GM19395 (cell line): ENCODE data around the gene TNFRSF9.
"Not testable (repeated sequence)": the region's sequence is repeated elsewhere in the genome, so short reads cannot be mapped to it uniquely, and the experiment has no call there.

ENCODE experiments used
- ATAC-seq: cut with Tn5 transposase; IDR thresholded peaks from one replicate; pipeline ENCODE4 v1.9.1; 2021; ENCODE audit warnings: mild to moderate bottlenecking, moderate library complexity; ENCODE audit not compliant: unreplicated experiment

The TNFRSF9 gene

DNA sequence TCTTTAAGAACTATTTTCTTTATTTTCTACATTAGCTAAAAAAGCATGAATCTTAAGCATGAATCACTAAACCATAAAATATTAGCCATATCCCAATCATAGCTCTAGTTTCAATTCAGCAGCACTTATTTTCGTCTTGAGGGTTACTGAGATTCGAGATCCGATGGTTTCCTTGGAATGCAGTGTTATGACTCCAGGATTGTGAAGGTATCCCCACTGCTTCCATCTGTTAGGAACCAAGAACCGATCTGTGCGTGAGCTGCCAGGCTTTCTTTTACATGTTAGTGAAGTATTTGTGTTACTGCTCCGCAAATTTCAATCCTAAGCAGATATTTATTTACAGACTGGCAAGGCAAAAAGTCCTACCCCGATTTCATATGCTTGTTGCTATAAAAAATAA is 18.8 kb downstream of the TNFRSF9 start:
- no peak for ATAC-seq

DNA sequence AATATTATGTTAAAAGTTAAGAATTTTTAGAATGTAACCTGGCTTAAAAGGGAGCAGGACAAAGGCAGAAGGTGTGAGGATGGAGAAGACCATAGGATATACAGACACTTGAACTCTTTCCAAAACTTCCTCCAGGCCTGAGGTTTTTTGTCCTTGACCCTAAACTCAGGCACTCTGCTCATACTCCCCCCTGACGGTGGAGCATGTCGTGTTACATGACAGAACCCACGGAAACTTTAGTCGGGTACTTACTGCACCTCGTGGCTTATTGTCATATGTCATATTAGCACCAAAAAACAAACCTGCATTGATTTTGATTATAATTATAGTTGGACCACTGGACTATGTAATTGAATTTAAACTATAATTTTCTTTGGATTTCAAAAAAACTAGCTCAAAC is 20.8 kb downstream of the TNFRSF9 start:
- no peak for ATAC-seq

DNA sequence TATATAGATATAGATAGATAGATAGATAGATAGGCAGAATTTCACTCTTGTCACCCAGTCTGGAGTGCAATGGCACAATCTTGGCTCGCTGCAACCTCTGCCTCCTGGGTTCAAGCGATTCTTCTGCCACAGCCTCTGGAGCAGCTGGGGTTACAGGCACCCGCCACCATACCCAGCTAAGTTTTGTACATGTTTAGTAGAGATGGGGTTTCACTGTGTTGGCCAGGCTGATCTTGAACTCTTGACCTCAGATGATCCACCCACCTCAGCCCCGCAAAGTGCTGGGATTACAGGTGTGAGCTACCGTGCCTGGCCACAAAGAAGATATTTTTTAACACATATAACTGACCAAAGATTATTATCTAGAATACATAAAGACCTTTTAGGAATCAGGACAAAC is 22.7 kb downstream of the TNFRSF9 start:
- not testable (repeated sequence) for ATAC-seq

DNA sequence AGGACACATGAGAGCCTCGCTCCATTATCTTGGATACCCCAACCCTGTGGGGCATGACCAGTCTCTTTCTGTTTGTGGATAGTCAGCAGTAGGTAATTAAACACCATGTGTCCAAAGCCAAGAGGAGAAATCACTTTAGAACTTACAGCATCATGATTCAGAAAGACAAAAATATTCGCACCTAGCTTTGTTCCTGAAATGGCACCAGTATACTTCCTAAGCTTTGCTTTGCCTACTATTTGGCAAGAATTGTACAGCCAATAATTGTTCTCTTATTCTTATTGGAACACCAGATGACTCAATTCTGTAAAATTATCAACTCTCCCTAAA is 24.2 kb downstream of the TNFRSF9 start:
- no peak for ATAC-seq

DNA sequence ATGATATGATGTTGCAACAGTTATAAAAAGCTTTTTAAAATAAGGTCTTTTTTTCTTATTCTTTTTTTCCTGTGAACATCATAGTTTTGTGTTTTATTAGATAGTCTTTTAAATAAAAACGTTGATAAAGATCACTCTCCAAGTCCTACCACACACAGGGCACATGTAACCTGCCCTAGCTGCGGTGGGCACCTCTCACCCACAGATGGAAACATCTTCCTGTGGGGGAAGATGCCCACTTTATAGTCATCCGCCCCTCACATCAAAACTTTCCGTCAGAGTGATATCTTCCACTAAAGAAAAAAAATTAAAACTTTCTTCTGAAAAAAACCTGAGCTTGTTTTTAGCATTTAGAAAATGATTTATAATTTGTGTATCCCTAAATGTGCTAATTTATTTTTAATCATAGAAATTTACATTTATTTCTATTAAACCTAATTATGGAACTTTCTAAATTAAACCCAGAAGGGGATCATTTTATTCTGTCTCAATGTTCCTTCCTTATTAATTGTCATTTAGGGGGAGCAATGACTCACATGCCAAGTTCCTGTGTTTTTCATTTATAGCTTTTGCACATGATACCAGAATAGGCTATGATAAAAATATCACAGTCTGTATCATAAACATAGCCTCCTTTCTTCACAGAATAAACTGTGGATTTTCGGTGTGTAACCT is 24.7 kb downstream of the TNFRSF9 start:
- no peak for ATAC-seq

DNA sequence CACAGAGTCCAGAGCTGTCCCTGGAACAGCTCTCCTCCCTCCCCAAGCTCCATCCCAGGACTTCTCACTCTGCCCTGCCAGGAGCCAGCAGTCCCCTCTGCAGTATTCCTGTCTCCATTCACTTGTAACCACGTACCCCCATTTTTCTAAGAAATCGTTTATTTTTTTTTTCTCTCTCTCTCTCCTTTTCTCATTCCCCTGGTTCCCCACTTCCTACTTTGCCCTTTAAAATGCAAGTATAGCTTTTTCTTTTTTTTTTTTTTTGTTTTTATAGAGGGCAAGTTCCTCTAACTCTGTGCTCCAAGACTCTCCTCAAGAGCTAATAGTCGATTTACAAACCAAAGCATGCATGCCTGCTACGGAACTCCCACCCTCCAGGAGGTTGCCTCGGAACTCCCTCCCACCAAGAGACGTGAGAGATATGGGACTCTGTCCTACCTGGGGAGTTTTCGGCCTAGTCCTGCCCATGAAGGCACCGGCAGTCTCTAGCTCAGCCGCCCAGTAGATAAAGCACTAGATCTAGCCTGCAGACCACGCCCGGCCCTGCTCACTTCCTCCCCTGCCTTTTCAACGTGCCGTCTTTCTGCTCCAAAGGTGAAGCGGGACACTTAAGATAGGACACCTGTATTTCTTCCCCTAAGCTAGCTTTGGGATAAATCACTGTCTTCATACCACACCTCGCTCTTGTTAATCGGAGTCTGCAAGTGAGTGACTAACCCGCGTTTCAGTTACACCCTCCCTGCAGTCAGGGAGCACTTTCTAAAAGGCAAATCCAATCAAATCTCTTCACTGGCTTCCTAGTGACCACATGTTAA is 27.7 kb downstream of the TNFRSF9 start:
- no peak for ATAC-seq

DNA sequence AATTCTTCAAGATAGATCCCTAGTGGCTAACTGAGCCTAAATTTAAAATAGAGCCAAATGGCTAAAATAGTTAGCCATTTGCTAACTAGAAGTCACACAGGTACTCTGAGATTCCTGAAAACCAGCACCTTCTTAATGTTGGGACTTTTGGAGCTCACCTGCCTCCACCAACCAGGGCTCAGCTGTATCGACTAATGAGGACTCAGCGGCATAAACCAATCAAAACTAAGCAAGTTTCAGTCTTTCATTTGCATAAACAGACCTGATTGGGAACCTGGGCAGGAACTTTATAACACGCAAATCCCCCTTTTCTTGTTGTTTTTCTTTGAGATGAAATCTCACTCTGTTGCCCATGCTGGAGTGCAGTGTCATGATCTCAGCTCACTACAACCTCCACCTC is 28.5 kb downstream of the TNFRSF9 start:
- no peak for ATAC-seq

DNA sequence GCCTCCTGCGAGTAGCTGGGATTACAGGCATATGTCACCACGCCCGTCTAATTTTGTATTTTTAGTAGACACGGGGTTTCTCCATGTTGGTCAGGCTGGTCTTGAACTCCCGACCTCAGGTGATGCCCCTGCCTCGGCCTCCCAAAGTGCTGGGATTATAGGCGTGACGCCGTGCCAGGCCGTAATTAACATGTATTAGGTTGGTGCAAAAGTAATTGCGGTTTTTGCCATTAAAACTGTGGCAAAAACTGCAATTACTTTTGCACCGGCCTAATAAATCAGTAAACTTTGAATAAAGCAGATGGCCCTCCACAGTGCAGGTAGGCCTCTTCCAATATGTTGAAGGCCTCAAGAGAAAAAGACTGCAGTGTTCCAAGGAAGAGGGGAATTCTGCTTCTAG is 35.4 kb downstream of the TNFRSF9 start:
- no peak for ATAC-seq

DNA sequence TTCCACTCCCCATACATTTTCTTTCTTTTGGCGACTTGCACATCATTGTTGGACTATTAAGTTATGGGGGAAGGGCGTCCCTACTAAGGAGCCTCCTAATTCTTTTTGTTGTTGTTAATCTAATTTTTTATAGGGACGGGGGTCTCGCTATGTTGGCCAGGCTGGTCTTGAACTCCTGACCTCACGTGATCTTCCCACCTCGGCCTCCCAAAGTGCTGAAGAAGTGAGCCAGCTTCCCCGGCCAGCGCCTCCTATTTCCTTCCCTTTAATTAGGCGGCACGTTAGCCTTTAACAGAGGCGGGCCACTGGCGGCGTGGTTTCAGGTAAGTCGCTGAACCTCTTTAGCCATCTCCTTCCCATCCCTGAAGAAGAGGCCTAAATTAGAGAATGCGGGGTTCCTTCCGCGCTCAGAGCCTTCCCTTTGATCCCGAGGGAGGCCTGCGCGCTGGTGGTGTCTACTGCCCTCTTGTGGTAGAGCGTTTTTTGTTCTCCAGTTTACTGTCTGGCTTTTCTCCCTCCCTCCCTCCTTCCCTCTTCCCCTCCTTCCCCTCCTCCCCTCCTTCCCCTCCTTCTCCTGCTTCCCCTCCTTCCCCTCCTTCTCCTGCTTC is 38.1 kb downstream of the TNFRSF9 start:
- no peak for ATAC-seq

DNA sequence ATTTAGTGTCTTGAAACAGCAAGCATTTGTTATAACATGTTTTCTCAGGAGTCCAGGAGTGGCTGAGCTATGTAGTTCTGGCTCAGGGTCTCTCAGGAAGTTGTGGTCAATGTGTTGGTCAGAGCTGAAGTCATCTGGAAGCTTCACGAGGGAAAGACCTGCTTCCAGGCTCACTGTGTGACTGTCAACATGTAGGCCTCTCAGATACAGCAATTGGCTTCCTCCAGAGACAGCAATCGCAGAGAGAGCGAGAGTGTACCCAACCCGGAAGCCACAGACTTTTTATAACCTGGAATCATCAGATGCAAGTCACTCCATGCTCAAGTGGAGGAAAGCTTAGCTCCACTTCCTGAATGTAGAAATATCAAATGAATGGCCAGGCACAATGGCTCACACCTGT is 40.9 kb downstream of the TNFRSF9 start:
- ATAC-seq: no peak

DNA sequence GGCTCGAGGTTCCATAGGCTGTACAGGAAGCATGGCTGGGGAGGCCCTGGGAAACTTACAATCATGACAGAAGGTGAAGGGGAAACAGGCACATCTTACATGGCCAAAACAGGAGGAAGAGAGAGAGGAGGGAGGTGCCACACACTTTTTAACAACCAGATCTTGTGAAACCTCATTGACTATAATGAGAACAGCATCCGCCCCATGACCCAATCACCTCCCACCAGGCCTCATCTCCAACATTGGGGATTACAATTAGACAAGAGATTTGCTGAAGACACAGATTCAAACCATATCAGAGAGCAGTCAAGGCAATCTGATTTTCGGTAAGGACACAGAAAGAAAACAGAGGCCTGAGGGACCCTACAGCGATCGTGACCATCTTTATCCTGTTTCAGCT is 41.7 kb downstream of the TNFRSF9 start:
- no peak for ATAC-seq

DNA sequence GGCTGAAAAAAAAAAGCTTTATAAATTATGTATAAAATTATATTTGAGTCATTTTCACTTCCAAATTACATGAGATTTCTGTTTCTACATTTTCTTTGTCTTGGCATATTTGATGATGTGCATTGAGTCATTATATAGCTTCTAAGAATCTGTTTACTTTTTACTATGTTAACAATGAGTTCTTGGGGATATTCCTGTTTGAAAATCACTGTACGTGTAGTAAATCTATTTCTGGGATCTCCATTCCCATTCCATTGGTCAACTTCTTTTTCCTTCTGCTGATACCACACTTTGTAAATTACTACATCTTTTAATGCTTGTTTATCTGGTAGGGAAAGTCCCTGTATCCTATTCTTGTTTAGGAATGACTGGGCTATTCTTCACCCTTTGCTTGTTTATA is 43.6 kb downstream of the TNFRSF9 start:
- no peak for ATAC-seq

DNA sequence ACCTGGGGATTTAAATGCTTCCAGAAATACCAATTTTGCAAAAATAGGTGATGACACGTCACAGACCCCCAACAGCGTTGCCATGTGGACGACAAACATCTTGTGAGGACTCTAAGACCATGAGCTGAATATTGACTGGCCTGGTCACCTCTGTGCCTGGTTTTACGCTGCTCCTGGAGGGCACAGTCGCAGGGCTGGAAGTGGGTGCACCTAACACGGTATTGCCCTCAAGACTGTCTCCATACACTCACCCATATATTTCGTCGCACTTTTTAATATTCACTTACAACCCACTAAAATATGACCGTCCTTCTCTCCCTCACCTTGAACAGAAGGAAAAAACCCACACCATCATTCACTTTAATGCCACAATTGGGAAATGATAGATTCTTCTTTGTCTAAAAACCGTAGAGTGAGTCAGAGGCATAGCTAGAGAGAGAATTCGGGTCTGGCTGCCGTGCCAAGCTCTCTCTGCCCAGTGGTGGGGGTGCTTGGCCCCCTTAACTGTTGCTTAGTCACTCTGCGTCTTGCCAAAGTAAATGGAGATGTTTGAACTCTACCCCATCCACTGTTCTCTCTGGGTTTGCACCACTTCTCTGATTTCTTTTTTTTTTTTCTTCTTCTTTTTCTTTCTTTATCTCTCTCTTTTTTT is 47.0 kb downstream of the TNFRSF9 start:
- no peak for ATAC-seq

DNA sequence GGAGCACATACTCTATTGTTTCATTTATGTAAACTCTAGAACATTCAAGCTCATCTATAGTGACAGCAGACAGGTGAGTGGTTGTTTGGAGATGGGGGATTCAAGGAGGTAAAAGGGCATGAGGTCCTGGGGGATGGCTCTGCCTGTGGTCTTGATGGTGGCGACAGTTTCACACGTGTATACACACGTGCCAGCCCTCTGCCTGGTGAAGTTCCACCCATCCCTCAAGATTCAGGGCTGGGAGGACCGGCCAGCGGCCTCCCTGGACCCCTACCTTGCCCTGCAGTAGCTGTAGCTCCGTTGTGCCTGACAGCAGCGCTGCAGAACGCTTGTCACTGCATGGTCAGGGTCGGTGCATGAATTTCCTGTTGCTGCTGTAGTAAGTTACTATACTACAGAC is 48.8 kb downstream of the TNFRSF9 start:
- ATAC-seq: no peak

DNA sequence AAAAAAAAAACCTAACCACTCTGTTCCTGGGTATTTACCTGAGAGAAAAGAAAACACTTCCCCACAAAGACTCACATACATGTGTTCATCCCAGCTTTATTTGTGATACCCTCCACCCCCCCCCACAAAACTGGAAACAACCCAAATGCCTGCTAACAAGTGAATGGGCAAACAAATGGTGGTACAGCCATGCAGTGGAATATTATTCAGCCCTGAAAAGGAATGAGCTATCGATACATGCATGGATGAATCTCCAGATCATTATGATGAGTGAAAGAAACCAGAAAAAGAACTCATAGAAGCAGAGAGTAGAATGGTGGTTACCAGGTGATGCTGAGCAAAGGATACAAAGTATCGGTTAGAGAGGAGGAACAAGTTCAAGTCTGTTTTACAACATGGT is 49.8 kb downstream of the TNFRSF9 start:
- ATAC-seq: no peak

DNA sequence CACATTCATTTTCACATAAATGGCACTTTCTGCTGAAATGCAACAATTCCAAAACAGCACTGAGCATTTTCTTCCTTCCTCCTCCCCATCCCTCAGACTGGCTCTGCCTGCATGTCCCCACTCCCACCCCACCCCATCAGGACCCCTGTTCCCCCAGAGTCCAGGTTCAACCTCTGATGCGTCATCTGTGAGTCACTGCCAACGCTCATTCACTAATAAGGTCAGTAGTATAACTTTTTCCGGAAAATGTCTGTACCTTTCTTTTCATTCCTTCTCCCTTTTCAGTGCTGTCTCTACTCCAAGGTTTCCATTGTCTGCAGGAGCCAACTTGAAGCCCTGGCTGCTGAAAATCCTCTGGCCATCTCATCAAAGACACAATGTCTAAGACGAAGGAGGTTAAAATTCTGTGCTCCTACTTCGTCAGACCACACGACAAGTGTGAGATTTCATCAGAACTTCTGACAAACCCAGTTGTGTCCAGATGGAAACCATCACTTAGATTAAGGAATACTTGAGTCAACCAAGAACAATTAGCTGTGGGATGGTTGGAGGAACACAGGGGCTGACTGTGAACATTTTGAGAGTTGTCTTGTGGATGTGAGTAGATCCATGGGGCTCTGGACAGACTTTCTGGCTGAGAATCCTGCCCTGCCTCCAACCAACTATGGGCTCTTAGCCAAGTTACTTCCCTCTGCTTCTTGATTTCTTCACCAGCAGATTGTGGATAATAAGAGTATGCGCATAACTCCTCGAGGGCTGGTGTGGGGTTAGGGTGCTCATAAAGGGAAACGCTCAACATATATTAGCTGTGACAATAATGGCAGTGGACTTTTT is 52.2 kb downstream of the TNFRSF9 start:
- ATAC-seq: no peak

DNA sequence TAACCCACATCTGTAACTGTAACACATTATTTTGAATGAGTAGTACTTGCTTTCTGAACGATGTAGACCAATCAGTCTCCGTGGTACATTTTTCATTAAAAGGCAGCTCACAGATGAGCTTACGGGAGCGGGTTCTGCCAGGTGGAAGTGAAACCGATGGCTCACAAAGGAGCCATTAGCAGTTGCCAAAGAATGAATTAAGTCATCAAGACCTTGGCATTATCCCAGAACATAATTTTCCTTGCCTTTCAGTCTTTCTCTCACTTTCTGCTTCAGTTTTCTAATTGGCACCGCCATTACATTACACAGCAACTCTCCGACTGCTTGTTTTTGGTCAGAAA is 54.3 kb downstream of the TNFRSF9 start:
- ATAC-seq: no peak

DNA sequence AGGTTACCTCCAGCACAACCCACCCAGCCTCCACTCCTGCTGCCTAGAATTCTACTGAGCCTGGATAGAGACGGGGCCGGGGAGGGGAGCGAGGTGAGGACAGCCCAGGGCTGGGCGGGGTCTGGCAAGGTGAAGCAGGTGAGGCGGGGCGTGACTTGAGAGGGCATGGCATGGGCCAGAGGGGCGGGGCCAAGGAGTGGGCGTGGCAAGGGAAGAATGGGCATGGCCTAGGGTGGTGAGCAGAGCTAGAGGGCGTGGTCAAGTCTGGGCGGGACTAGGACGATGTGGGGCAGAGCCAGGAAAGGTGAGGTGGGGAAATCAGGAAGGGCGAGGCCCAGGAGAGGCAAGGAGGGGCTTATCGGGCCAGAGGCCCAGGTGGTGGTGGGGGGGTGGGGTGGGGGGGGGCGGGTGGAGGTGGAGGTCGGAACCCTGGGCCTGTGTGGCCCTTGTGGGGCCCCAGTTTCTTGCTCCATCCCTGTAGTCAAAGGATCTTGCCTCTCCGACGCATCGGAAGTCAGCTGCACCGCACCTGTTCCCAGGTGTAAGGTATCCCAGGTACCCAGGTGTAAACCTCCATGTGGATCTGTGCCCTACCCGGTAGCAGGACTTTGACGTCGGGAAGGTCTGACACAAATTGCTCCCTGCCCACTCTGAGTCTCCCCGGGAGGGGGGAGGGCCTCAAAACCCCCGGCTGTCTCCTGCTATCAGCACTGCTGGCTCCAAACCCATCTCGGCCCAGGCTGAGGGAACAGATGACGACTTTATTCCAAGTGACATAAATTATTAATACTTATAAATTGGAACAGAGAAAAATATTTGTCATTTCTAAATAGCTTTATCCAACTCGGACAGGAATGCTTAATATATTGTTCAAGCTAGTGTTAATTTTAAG is 54.9 kb downstream of the TNFRSF9 start:
- no peak for ATAC-seq

DNA sequence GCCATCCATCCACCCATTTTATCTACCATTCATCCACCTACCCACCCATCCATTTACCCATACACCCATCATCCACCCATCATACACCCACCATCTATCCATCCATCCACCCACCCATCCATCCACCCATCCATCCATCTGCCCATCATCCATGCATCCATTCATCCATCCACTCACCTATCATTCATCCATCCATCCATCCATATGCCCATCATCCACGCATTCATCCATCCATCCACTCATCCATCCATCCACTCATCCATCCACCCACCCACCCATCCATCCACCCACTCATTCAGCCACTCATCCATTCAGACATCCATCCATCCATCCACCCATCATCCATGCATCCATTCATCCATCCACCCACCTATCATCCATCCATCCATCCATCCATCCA is 55.9 kb downstream of the TNFRSF9 start:
- no peak for ATAC-seq

DNA sequence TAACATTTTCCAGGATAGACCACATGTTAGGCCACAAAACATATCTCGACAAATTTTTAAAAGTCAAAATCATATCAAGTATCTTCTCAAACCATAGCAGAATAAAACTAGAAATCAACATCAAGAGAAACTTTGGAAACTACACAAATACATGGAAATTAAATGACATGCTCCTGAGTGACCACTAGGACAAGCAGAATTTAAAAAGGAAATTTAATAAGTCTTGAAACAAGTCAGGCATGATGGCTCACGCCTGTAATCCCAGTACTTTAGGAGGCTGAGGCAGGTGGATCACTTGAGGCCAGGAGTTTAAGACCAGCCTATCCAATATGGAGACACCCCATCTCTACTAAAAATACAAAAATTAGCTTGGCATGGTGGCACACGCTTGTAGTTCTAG is 61.4 kb downstream of the TNFRSF9 start:
- no peak for ATAC-seq
